Transverse colon (tissue), 4 donors: ENCODE measurements around the gene VTN. TPM values are rescaled to one million over a fixed set of nuclear protein-coding genes. Genes with fewer than 3 reads are reported as not detected.

Experiments used
- DNase-seq: peaks from one replicate; pipeline ENCODE4 v3.0.0-alpha.2; 2019
- H3K27ac ChIP-seq, 4 donors: fragments of 200-600 bp; sonication (generic); 2 replicates each; pipeline ENCODE4 v1.5.1; 2016 to 2018; ENCODE audit warnings: inconsistent platforms in 4 of 4
- H3K27me3 ChIP-seq: fragments of 200-600 bp; sonication (generic); 2 replicates; pipeline ENCODE4 v1.5.1; 2017; ENCODE audit warnings: inconsistent platforms
- H3K36me3 ChIP-seq, 4 donors: fragments of 200-600 bp; sonication (generic); 2 replicates each; pipeline ENCODE4 v1.5.1; 2017 to 2019; ENCODE audit warnings: inconsistent platforms in 4 of 4
- H3K4me1 ChIP-seq, 4 donors: fragments of 200-600 bp; sonication (generic); 2 replicates each; pipeline ENCODE4 v1.5.1; 2017 to 2020; ENCODE audit warnings: inconsistent platforms in 4 of 4
- H3K4me3 ChIP-seq, 4 donors: fragments of 200-600 bp; sonication (generic); 1 replicate in 1 of 4; 2 replicates in 3 of 4; pipeline versions ENCODE4 v1.5.1 to v1.6.1; 2017 to 2019; ENCODE audit warnings: inconsistent platforms in 4 of 4
- H3K9me3 ChIP-seq, 2 donors: fragments of 200-600 bp; sonication (generic); 2 replicates each; pipeline ENCODE4 v1.5.1; 2017 to 2019; ENCODE audit warnings: inconsistent platforms in 2 of 2
- CTCF ChIP-seq, 5 experiments: fragments of 200-600 bp in 3 of 5; fragments of 450-650 bp in 2 of 5; sonication (generic) in 3 of 5; IDR thresholded peaks; 1 replicate in 2 of 5; 2 replicates in 3 of 5; pipeline ENCODE4 v1.5.1; 2016 to 2017; ENCODE audit warnings: antibody characterized with exemption in 5 of 5, inconsistent platforms in 3 of 5, mild to moderate bottlenecking in 2 of 5, moderate library complexity in 1 of 5
- EP300 ChIP-seq: sonication (generic); formaldehyde crosslinking; IDR thresholded peaks from one replicate; pipeline ENCODE4 v1.6.1; 2017; ENCODE audit warnings: antibody characterized with exemption, low read depth
- POLR2A ChIP-seq: fragments of 450-650 bp; IDR thresholded peaks from one replicate; pipeline ENCODE4 v1.6.1; 2016; ENCODE audit warnings: antibody characterized with exemption, mild to moderate bottlenecking, moderate library complexity
- POLR2AphosphoS5 ChIP-seq, 3 donors: sonication (generic); formaldehyde crosslinking; IDR thresholded peaks; one replicate each; pipeline ENCODE4 v1.6.1; 2016; ENCODE audit warnings: antibody characterized with exemption in 3 of 3
- WGBS, 2 donors: methylation state at CpG; one replicate each; pipeline ENCODE4 v1.1.5; 2018; ENCODE audit warnings: low coverage in 1 of 2; 5-methylcytosine and 5-hydroxymethylcytosine counted together
- in situ Hi-C, 4 donors: fragments of 200-750 bp; cut with MboI; loops; one replicate each; pipeline versions ENCODE4 v1.15.0 to v1.15.1; 2017; ENCODE audit warnings: low sequenced_read_pairs in 3 of 4, low pct_ligation_motif_present in 1 of 4, low pct_unique_long_range_greater_than_20kb in 1 of 4
- intact Hi-C: fragments of 100-400 bp; cut with DNase I; formaldehyde crosslinking; loops from one replicate; pipeline ENCODE4 v1.15.1; 2023; ENCODE audit warnings: low total_unique reads
- total RNA-seq, 4 donors: library from RNA; depleted of rRNA; stranded (reverse); fragments of >200 nt; gene quantifications; one replicate each; pipeline ENCODE4 v1.1.0, GENCODE V29; 2016

The VTN gene
- total RNA-seq, 4 donors from 2014 or later, result not detected

DNA sequence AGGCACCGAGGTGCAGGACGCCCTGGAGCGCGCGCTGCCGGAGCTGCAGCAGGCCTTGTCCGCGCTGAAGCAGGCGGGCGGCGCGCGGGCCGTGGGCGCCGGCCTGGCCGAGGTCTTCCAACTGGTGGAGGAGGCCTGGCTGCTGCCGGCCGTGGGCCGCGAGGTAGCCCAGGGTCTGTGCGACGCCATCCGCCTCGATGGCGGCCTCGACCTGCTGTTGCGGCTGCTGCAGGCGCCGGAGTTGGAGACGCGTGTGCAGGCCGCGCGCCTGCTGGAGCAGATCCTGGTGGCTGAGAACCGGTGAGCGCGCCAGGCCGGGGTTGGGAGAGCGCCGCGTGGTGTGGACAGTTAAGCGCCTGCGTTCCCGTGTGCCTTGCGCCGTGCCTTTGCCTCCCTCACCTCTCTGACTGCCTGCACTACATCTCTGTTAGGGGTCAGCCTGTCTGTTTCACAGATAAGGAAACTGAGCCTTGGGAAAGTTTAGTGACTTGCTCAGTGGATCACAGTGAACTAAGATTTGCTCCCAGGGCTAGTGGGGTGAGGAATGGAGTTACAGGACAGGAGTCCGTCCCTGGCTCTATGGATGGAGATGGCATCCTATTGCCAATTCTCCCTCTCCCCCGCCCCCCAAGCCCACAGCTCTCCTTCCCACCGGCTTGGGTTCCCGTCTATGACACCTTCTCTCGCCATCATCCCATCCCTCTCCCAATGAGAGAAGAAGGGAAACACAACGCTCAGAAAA, 2.3 kb upstream of the VTN start:
- no peaks in the 10 kb centered on the region for H3K9me3 ChIP-seq
- intact Hi-C loops, result no loop called here
- TF ChIP-seq POLR2A, result no peak
- no peak for TF ChIP-seq EP300
- no peak for TF ChIP-seq POLR2AphosphoS5 (IDR thresholded peaks at IDR 0.05)
- TF ChIP-seq CTCF (IDR thresholded peaks at IDR 0.05), result no peak
- H3K36me3 ChIP-seq, result no peaks in the 10 kb centered on the region
- no peak for DNase-seq
- peaks cover 18% of the 10 kb centered on the region for H3K27me3 ChIP-seq
- 18 to 80% methylated on average over 2 to 26 of the region's 53 CpGs for WGBS, 2 donors
- H3K27ac ChIP-seq, result peak overlapping the region; percentile 59 to 77 (median 74)
- H3K4me1 ChIP-seq, result peaks cover 8 to 20% (median 15%) of the 10 kb centered on the region in 4 donors
- peak overlapping the region; percentile 10 to 56 (median 44) for H3K4me3 ChIP-seq
- in situ Hi-C loops, result no loop called here

DNA sequence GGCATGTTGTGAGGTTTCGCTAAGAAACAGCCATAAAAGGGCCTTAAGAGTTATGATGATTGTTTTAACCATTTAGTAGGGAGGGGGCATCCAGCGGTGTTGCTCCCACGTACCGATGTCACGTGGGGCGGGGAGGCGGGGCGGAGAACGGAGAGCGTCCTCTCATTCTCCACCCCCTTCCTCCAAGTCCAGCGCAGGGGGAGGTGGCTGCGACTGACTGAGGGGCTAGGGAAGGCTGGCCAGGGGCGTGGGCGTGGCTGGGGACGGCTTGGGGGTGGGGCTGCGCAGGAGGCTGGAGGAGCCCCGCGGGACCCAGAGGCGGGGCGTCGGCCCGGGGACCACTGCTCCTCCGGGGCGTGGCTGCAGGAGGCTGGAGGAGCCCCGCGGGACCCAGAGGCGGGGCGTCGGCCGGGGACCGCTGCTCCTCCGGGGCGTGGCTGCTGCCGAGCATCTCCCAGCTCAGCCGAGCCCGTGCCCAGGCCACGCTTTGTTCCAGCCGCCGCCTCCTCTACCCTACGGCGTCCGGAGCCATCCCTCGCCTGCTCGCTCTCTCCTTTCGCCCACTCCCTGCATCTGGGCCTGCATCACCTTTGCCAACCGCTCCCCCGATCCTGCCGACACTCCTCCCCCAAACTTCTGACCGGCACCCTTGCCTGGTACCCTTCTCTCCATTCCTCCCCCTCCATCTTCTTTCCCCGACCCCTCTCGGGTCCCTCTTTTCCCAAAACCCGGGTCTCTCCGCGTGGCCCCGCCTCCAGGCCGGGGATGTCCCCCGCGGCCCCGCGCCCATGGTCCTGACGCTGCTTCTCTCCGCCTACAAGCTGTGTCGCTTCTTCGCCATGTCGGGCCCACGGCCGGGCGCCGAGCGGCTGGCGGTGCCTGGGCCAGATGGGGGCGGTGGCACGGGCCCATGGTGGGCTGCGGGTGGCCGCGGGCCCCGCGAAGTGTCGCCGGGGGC, 1.4 kb upstream of the VTN start, which contains the start of gene SARM1:
TSS of gene SARM1 (plus strand) at position 450 of the 958 bp plus-strand sequence. CDS start at position 789, 339 bp downstream.
- Histone ChIP-seq H3K4me1 (peaks cover 8 to 20% (median 15%) of the 10 kb centered on the region in 4 donors), H3K27ac (peak within 1 kb of the TSS; percentile 59 to 77 (median 74)), H3K27me3 (peaks cover 18% of the 10 kb centered on the region), H3K36me3 (no peaks in the 10 kb centered on the region), H3K9me3 (no peaks in the 10 kb centered on the region), H3K4me3 (peak within 1 kb of the TSS; percentile 10 to 56 (median 44))
- TF ChIP-seq CTCF (IDR thresholded peaks at IDR 0.05), result no peak
- TF ChIP-seq POLR2A, result no peak
- no peak for TF ChIP-seq POLR2AphosphoS5 (IDR thresholded peaks at IDR 0.05)
- no peak for TF ChIP-seq EP300
- in situ Hi-C loops (no loop called here), intact Hi-C loops (no loop called here)
- peak; percentile 88 for DNase-seq
- 0 to 3% methylated on average over 3 to 56 of the region's 80 CpGs for WGBS, 2 donors

GRCh38 chr17:28370744-28371103, 617 bp upstream of the VTN start:
- Histone ChIP-seq H3K36me3 (no peaks in the 10 kb centered on the region), H3K4me3 (no peak overlapping the region), H3K27me3 (peaks cover 18% of the 10 kb centered on the region), H3K27ac (peak overlapping the region; percentile 59 to 77 (median 74)), H3K4me1 (peaks cover 8 to 20% (median 15%) of the 10 kb centered on the region in 4 donors), H3K9me3 (no peaks in the 10 kb centered on the region)
- intact Hi-C loops (no loop called here), in situ Hi-C loops (no loop called here)
- no peak for TF ChIP-seq POLR2AphosphoS5 (IDR thresholded peaks at IDR 0.05)
- TF ChIP-seq CTCF (IDR thresholded peaks at IDR 0.05), result no peak
- TF ChIP-seq EP300, result no peak
- no peak for TF ChIP-seq POLR2A
- no peak for DNase-seq
- WGBS, 2 donors, result 65 to 67% methylated on average over 1 of the region's 1 CpG

DNA sequence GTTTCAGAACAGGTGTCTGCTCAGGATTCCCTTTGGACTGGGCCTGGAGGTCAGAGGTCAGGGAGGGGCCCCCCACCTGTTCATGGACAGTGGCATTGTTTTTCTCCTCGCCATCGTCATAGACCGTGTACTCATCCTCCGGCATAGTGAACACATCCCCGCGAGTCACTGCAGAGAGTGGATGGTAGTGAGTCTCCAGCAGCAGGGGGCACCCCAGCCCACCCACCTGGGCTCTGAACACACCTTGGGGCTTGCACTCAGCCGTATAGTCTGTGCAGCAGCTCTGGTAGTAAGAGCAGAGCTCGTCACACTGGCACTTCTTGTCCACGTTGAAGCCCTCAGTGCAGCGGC, 448 bp downstream of the VTN start:
- DNase-seq, result no peak
- intact Hi-C loops, result no loop called here
- Histone ChIP-seq H3K27me3 (peaks cover 18% of the 10 kb centered on the region), H3K4me3 (no peak overlapping the region), H3K9me3 (no peaks in the 10 kb centered on the region), H3K36me3 (no peaks in the 10 kb centered on the region), H3K4me1 (peaks cover 8 to 20% (median 15%) of the 10 kb centered on the region in 4 donors), H3K27ac (no peak overlapping the region)
- in situ Hi-C loops, result no loop called here
- TF ChIP-seq CTCF (IDR thresholded peaks at IDR 0.05) (no peak), POLR2A (no peak), POLR2AphosphoS5 (IDR thresholded peaks at IDR 0.05) (no peak), EP300 (no peak)
- 83% methylated on average over 10 of the region's 10 CpGs; no CpG with 5 or more reads in 1 of the 2 donors for WGBS, 2 donors
